HTERT RPE-1 (cell line): ENCODE measurements around the gene TNFRSF13B.
"Not testable (repeated sequence)": the region's sequence is repeated elsewhere in the genome, so short reads cannot be mapped to it uniquely, and the experiment has no call there.

ENCODE experiments used
- in situ Hi-C: fragments of 300-500 bp; cut with MboI; formaldehyde crosslinking; loops from 4 replicates; pipeline ENCODE4 v1.14.3; 2020; ENCODE audit warnings: low sequenced_read_pairs

TNFRSF13B gene

GRCh38 chr17:16912021-16912962 is 59.6 kb downstream of the TNFRSF13B start:
- in situ Hi-C loops = no loop called here

GRCh38 chr17:16911141-16911937 is 60.6 kb downstream of the TNFRSF13B start:
- in situ Hi-C loops = no loop called here

- in situ Hi-C loops = no loop called here
These were observed 61.6 kb downstream of the TNFRSF13B start for GRCh38 chr17:16910341-16910740.

- in situ Hi-C loops = no loop called here
These were observed 62.3 kb downstream of the TNFRSF13B start for GRCh38 chr17:16909472-16910246.

- in situ Hi-C loops = no loop called here
These were observed 63.6 kb downstream of the TNFRSF13B start for GRCh38 chr17:16908273-16908672.

- in situ Hi-C loops = no loop called here
These were observed 65.2 kb downstream of the TNFRSF13B start for GRCh38 chr17:16906680-16907079.

GRCh38 chr17:16905593-16906191 is 66.2 kb downstream of the TNFRSF13B start:
- in situ Hi-C loops = no loop called here

- in situ Hi-C loops = not testable (repeated sequence)
These were observed 68.8 kb downstream of the TNFRSF13B start for GRCh38 chr17:16903070-16903469.

GRCh38 chr17:16900288-16900882 is 71.5 kb downstream of the TNFRSF13B start:
- in situ Hi-C loops = no loop called here

- in situ Hi-C loops = not testable (repeated sequence)
These were observed 74.6 kb downstream of the TNFRSF13B start for GRCh38 chr17:16897211-16897896.

- in situ Hi-C loops = not testable (repeated sequence)
These were observed 75.7 kb downstream of the TNFRSF13B start for GRCh38 chr17:16896235-16896634.

- in situ Hi-C loops = not testable (repeated sequence)
These were observed 78.4 kb downstream of the TNFRSF13B start for GRCh38 chr17:16893527-16893926.

GRCh38 chr17:16892876-16893454 is 79.0 kb downstream of the TNFRSF13B start:
- in situ Hi-C loops = not testable (repeated sequence)

GRCh38 chr17:16889088-16889465 is 82.8 kb downstream of the TNFRSF13B start:
- in situ Hi-C loops = no loop called here
